SK-N-SH (cell line): ENCODE results near the gene PSMB5. TPM values are rescaled to one million over a fixed set of nuclear protein-coding genes. Genes with fewer than 3 reads are reported as not detected.

Experiments
- CTCF ChIA-PET: fragments of 300-600, 350-600 bp; formaldehyde crosslinking; extraction: SDS; loops from one replicate; lab custom pipeline; 2021; lab: Yijun Ruan, JAX
- POLR2A ChIA-PET: fragments of 350-600 bp; sonication (Branson Sonifier 250); formaldehyde crosslinking; extraction: SDS; loops from one replicate; lab custom pipeline; 2020; ENCODE audit warnings: antibody characterized with exemption, inconsistent platforms; lab: Yijun Ruan, JAX
- DNase-seq: peaks from one replicate; pipeline ENCODE4 v3.0.0; 2012
- H2AFZ ChIP-seq: fragments of 200-600 bp; sonication (generic); 2 replicates; pipeline ENCODE4 v1.8.1; 2016; ENCODE audit warnings: antibody characterized with exemption, mild to moderate bottlenecking, low read depth
- H3F3A ChIP-seq: fragments of 200-600 bp; sonication (generic); replicated peaks from 2 replicates; pipeline ENCODE3; 2016; ENCODE audit warnings: antibody characterized with exemption, mild to moderate bottlenecking; ENCODE audit not compliant: insufficient read depth
- H3K27ac ChIP-seq, 2 experiments: fragments of 200-500 bp in 1 of 2; fragments of 200-600 bp in 1 of 2; sonication (Bioruptor generic) in 1 of 2; sonication (generic), shearing (Covaris generic) in 1 of 2; 2 replicates each; pipeline versions ENCODE4 v1.5.1 to v1.6.1; 2014 to 2016; ENCODE audit warnings: low read depth in 2 of 2, inconsistent platforms in 1 of 2, low read length in 1 of 2, mild to moderate bottlenecking in 1 of 2, mixed read lengths in 1 of 2
- H3K27me3 ChIP-seq: fragments of 200-600 bp; sonication (generic), shearing (Covaris generic); 2 replicates; pipeline ENCODE4 v1.6.1; 2016; ENCODE audit warnings: mixed run types; ENCODE audit not compliant: insufficient read depth
- H3K36me3 ChIP-seq, 2 experiments: fragments of 200-500 bp in 1 of 2; fragments of 200-600 bp in 1 of 2; sonication (Bioruptor generic) in 1 of 2; sonication (generic) in 1 of 2; replicated peaks in 1 of 2; 2 replicates each; pipeline versions ENCODE3 to v1.5.1; 2014 to 2016; ENCODE audit warnings: low read length in 1 of 2, mild to moderate bottlenecking in 1 of 2; ENCODE audit not compliant: insufficient read depth in 2 of 2, control insufficient read depth in 1 of 2
- H3K4me1 ChIP-seq, 2 experiments: fragments of 200-500 bp in 1 of 2; fragments of 200-600 bp in 1 of 2; sonication (Bioruptor generic) in 1 of 2; sonication (generic), shearing (Covaris generic) in 1 of 2; 2 replicates each; pipeline versions ENCODE4 v1.5.1 to v1.6.1; 2014 to 2016; ENCODE audit warnings: low read depth in 1 of 2, low read length in 1 of 2, mixed run types in 1 of 2; ENCODE audit not compliant: insufficient read depth in 2 of 2, control insufficient read depth in 1 of 2
- H3K4me2 ChIP-seq: fragments of 200-600 bp; sonication (generic), shearing (Covaris generic); 2 replicates; pipeline ENCODE4 v1.6.1; 2017; ENCODE audit warnings: mixed run types
- H3K4me3 ChIP-seq, 2 experiments: fragments of 200-500 bp in 1 of 2; fragments of 200-600 bp in 1 of 2; sonication (Bioruptor generic) in 1 of 2; sonication (generic), shearing (Covaris generic) in 1 of 2; 2 replicates each; pipeline versions ENCODE4 v1.5.1 to v1.8.1; 2014 to 2016; ENCODE audit warnings: low read depth in 2 of 2, inconsistent platforms in 1 of 2, low read length in 1 of 2, mild to moderate bottlenecking in 1 of 2, mixed read lengths in 1 of 2, moderate library complexity in 1 of 2
- H3K79me2 ChIP-seq: fragments of 200-600 bp; sonication (generic); 2 replicates; pipeline ENCODE4 v1.8.1; 2017; ENCODE audit warnings: mild to moderate bottlenecking; ENCODE audit not compliant: insufficient read depth
- H3K9ac ChIP-seq: fragments of 200-600 bp; sonication (generic); 2 replicates; pipeline ENCODE4 v1.6.1; 2017; ENCODE audit warnings: mixed run types
- H3K9me2 ChIP-seq: fragments of 200-600 bp; sonication (generic); 2 replicates; pipeline ENCODE4 v1.6.1; 2017; ENCODE audit warnings: mixed run types
- H3K9me3 ChIP-seq: fragments of 200-600 bp; sonication (generic); 2 replicates; pipeline ENCODE4 v1.6.1; 2017; ENCODE audit warnings: mixed run types, mild to moderate bottlenecking, moderate library complexity
- H4K20me1 ChIP-seq: fragments of 200-600 bp; sonication (generic); 2 replicates; pipeline ENCODE4 v1.6.1; 2017; ENCODE audit warnings: mild to moderate bottlenecking, mixed run types; ENCODE audit not compliant: insufficient read depth
- CHD2 ChIP-seq: fragments of 150-350 bp; IDR thresholded peaks from 2 replicates; pipeline ENCODE4 v1.6.1; 2018; ENCODE audit warnings: low read length; ENCODE audit not compliant: partially characterized antibody
- ELF1 ChIP-seq: IDR thresholded peaks from 2 replicates; pipeline ENCODE4 v1.4.0; 2012
- EZH2phosphoT487 ChIP-seq: fragments of 200-600 bp; sonication (generic); IDR thresholded peaks from 2 replicates; pipeline ENCODE4 v1.6.1; 2017; ENCODE audit warnings: low read depth, mixed run types, mild to moderate bottlenecking, antibody characterized with exemption, moderate library complexity, borderline replicate concordance
- GABPA ChIP-seq: IDR thresholded peaks from 2 replicates; pipeline ENCODE4 v1.4.0; 2012; ENCODE audit warnings: low read depth, mild to moderate bottlenecking
- NRF1 ChIP-seq: IDR thresholded peaks from 2 replicates; pipeline ENCODE4 v1.6.1; 2012; ENCODE audit warnings: low read depth, mild to moderate bottlenecking, low read length
- POLR2AphosphoS5 ChIP-seq: IDR thresholded peaks from 2 replicates; pipeline ENCODE4 v1.6.1; 2012; ENCODE audit warnings: low read depth, low read length
- RAD21 ChIP-seq: IDR thresholded peaks from 2 replicates; pipeline ENCODE4 v1.6.1; 2012; ENCODE audit warnings: mild to moderate bottlenecking, low read length
- RXRA ChIP-seq: IDR thresholded peaks from 2 replicates; pipeline ENCODE4 v1.4.0; 2012; ENCODE audit warnings: low read depth, mild to moderate bottlenecking, borderline replicate concordance
- SIN3A ChIP-seq: IDR thresholded peaks from 2 replicates; pipeline ENCODE4 v1.6.1; 2012; ENCODE audit warnings: low read depth, mild to moderate bottlenecking, low read length, moderate library complexity, borderline replicate concordance
- TAF1 ChIP-seq: IDR thresholded peaks from 2 replicates; pipeline ENCODE4 v1.6.1; 2012; ENCODE audit warnings: low read depth, mild to moderate bottlenecking, low read length, moderate library complexity, borderline replicate concordance
- TCF12 ChIP-seq: IDR thresholded peaks from 2 replicates; pipeline ENCODE4 v1.4.0; 2012
- WGBS: methylation state at CpG from one replicate; pipeline ENCODE4 v1.1.6; 2017; ENCODE audit warnings: low lambda C conversion rate; 5-methylcytosine and 5-hydroxymethylcytosine counted together
- polyA plus RNA-seq, 3 experiments: library from polyadenylated mRNA; depleted of rRNA; stranded (reverse); fragments of >200 nt; gene quantifications; 2 replicates each; pipeline ENCODE4 v1.2.3, GENCODE V29; 2012
- TF ChIP-seq, protein P1 (sequence below): IDR thresholded peaks from 2 replicates; pipeline ENCODE4; 2012
- TF ChIP-seq, protein P2 (sequence below): fragments of 150-350 bp; IDR thresholded peaks from 2 replicates; pipeline ENCODE4 v1.6.1; 2016; ENCODE audit warnings: mild to moderate bottlenecking, low read depth, low read length
- TF ChIP-seq, protein P3 (sequence below): IDR thresholded peaks from 2 replicates; pipeline ENCODE4 v1.4.0; 2012; ENCODE audit warnings: low read depth, borderline replicate concordance
- TF ChIP-seq, protein P4 (sequence below): fragments of 200-600 bp; sonication (generic); IDR thresholded peaks from 2 replicates; pipeline ENCODE4 v1.6.1; 2017; ENCODE audit warnings: antibody characterized with exemption, mild to moderate bottlenecking, moderate library complexity
- TF ChIP-seq, protein P5 (sequence below): IDR thresholded peaks from 2 replicates; pipeline ENCODE4 v1.4.0; 2012; ENCODE audit warnings: low read depth, borderline replicate concordance
- TF ChIP-seq, protein P6 (sequence below): IDR thresholded peaks from 2 replicates; pipeline ENCODE4 v1.4.0; 2012; ENCODE audit warnings: low read depth

Gene PSMB5
- polyA plus RNA-seq, 1 of the 3 experiments (the other 2 are of a cell fraction), result 337 TPM

DNA sequence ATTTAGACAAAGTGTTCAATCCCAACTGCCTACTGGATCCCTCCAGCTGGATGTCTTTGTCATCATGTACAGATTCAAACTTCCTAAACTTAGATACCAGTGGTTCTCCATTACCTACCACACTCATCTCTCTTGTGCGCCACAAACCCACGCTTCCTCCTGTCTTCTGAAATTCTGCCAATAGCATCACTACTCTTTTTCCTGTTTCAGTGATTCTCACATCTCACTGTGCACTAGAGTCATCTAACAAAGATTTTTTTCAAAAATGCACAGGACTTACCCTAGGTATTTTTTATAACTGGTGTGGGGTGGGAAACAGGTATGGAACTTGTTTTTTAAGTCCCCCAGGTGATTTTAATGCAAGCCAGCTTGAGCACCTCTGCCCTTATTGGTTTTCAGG is 5.9 kb downstream of the PSMB5 start (continued):
- TF ChIP-seq, protein P1, sequence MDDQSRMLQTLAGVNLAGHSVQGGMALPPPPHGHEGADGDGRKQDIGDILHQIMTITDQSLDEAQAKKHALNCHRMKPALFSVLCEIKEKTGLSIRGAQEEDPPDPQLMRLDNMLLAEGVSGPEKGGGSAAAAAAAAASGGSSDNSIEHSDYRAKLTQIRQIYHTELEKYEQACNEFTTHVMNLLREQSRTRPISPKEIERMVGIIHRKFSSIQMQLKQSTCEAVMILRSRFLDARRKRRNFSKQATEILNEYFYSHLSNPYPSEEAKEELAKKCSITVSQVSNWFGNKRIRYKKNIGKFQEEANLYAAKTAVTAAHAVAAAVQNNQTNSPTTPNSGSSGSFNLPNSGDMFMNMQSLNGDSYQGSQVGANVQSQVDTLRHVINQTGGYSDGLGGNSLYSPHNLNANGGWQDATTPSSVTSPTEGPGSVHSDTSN, result no peak
- no peak for TF ChIP-seq ELF1
- TF ChIP-seq, protein P2, sequence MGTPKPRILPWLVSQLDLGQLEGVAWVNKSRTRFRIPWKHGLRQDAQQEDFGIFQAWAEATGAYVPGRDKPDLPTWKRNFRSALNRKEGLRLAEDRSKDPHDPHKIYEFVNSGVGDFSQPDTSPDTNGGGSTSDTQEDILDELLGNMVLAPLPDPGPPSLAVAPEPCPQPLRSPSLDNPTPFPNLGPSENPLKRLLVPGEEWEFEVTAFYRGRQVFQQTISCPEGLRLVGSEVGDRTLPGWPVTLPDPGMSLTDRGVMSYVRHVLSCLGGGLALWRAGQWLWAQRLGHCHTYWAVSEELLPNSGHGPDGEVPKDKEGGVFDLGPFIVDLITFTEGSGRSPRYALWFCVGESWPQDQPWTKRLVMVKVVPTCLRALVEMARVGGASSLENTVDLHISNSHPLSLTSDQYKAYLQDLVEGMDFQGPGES, result no peak
- no peak for TF ChIP-seq GABPA
- no peak for TF ChIP-seq EZH2phosphoT487

DNA sequence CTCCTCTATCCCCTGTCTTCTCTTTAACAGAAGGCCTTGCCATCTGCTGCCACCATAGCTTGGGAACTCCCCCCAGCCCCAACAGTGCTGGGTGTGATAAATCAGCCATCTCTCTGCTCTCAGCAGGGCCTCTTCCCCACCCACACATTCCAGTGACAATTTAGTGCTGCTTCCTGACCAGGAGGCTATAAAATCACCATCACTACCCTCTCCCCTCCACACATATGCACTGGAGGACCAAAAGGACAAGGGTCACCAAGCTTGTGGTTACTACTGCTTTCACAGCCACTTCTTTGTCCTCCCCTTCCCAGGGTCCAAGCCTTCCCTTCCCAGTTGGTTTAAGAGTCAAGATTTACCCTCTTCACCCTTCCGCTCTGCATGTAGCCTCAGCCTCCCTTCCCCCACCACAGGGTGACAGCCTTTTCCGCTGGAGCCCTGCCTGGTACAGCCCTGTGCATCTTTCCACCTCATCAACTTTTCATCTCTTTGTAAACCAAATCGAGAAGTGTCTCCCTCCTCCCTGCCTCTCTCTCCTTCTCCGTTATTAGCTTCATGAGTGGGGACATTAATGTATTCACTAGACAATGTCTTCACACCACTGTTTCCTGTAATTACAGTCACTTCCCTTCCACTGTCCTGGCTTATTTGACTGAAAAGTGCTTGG is 9.4 kb downstream of the PSMB5 start:
- Histone ChIP-seq H3K9ac (no peak overlapping the region), H3K79me2 (peaks cover 24% of the 10 kb centered on the region), H3K36me3 (peaks cover 22 to 31% of the 10 kb centered on the region in 2 experiments), H4K20me1 (no peaks in the 10 kb centered on the region), H3K9me3 (no peaks in the 10 kb centered on the region), H2AFZ (no peak overlapping the region), H3K9me2 (no peaks in the 10 kb centered on the region), H3K27ac (no peak overlapping the region), H3K4me3 (no peak overlapping the region), H3K4me2 (no peak overlapping the region), H3F3A (peaks cover 15% of the 10 kb centered on the region), H3K27me3 (no peaks in the 10 kb centered on the region), H3K4me1 (peaks cover 4 to 12% of the 10 kb centered on the region in 2 experiments; a peak in 2 of 4 replicates)
- CTCF ChIA-PET, result interaction anchor here (0.8 to 4.7 kb wide), 8 partner anchors 9 to 52 kb away, joined by 3 to 27 read pairs (median 4); partner anchors contain the start of gene CDH24
- 94% methylated on average over 4 of the region's 4 CpGs for WGBS
- POLR2A ChIA-PET, result interaction anchor here (1.2 kb wide), 1 partner anchor 19 kb away, joined by 5 read pairs; no protein-coding TSS in a partner anchor
- no peak for TF ChIP-seq NRF1
- 0 out of 2 replicates have a peak, but pooled peaks have one; percentile 15 for TF ChIP-seq POLR2AphosphoS5
- no peak for DNase-seq

DNA sequence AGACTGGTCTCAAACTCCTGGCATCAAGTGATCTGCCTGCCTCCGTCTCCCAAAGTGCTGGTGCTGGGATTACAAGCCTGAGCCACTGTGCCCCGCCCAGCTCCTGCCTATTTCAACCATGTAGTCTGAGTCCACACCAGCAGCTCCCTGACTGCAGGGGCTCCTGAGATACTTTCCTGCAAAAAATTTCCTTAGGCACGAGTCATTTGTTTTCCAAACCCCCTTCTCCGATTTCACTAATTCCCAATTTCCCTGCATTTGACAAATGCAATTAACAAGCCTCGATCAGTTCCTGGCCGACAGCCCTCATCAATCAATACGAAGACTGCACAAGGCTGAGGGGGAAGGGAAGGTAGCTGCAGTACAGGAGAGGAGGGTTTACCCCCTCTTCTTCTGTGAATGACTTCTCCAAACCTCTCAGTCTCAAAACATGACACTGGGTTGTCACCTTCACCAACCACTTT is 10.1 kb downstream of the PSMB5 start:
- ChIA-PET POLR2A (interaction anchor here (1.1 to 1.9 kb wide), 3 partner anchors 9 to 20 kb away, joined by 3 to 5 read pairs (median 5); no protein-coding TSS in a partner anchor), CTCF (interaction anchor here (0.8 to 4.7 kb wide), 12 partner anchors 8 to 53 kb away, joined by 3 to 27 read pairs (median 4); partner anchors contain the start of genes AJUBA and CDH24)
- no peaks in the 10 kb centered on the region for H3K27me3 ChIP-seq
- WGBS, result 92% methylated on average over 7 of the region's 7 CpGs
- no peaks in the 10 kb centered on the region for H4K20me1 ChIP-seq
- no peak overlapping the region for H2AFZ ChIP-seq
- peaks cover 4 to 12% of the 10 kb centered on the region in 2 experiments; a peak in 2 of 4 replicates for H3K4me1 ChIP-seq
- TF ChIP-seq RAD21 (no peak), TCF12 (no peak), TAF1 (no peak), SIN3A (no peak), EZH2phosphoT487 (no peak), RXRA (no peak), CHD2 (no peak)
- TF ChIP-seq, protein P3, sequence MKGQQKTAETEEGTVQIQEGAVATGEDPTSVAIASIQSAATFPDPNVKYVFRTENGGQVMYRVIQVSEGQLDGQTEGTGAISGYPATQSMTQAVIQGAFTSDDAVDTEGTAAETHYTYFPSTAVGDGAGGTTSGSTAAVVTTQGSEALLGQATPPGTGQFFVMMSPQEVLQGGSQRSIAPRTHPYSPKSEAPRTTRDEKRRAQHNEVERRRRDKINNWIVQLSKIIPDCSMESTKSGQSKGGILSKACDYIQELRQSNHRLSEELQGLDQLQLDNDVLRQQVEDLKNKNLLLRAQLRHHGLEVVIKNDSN, result no peak
- TF ChIP-seq, protein P4, sequence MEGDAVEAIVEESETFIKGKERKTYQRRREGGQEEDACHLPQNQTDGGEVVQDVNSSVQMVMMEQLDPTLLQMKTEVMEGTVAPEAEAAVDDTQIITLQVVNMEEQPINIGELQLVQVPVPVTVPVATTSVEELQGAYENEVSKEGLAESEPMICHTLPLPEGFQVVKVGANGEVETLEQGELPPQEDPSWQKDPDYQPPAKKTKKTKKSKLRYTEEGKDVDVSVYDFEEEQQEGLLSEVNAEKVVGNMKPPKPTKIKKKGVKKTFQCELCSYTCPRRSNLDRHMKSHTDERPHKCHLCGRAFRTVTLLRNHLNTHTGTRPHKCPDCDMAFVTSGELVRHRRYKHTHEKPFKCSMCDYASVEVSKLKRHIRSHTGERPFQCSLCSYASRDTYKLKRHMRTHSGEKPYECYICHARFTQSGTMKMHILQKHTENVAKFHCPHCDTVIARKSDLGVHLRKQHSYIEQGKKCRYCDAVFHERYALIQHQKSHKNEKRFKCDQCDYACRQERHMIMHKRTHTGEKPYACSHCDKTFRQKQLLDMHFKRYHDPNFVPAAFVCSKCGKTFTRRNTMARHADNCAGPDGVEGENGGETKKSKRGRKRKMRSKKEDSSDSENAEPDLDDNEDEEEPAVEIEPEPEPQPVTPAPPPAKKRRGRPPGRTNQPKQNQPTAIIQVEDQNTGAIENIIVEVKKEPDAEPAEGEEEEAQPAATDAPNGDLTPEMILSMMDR, result no peak
- TF ChIP-seq, protein P5, sequence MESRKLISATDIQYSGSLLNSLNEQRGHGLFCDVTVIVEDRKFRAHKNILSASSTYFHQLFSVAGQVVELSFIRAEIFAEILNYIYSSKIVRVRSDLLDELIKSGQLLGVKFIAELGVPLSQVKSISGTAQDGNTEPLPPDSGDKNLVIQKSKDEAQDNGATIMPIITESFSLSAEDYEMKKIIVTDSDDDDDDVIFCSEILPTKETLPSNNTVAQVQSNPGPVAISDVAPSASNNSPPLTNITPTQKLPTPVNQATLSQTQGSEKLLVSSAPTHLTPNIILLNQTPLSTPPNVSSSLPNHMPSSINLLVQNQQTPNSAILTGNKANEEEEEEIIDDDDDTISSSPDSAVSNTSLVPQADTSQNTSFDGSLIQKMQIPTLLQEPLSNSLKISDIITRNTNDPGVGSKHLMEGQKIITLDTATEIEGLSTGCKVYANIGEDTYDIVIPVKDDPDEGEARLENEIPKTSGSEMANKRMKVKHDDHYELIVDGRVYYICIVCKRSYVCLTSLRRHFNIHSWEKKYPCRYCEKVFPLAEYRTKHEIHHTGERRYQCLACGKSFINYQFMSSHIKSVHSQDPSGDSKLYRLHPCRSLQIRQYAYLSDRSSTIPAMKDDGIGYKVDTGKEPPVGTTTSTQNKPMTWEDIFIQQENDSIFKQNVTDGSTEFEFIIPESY, result no peak
- TF ChIP-seq, protein P6, sequence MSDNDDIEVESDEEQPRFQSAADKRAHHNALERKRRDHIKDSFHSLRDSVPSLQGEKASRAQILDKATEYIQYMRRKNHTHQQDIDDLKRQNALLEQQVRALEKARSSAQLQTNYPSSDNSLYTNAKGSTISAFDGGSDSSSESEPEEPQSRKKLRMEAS, result no peak
- TF ChIP-seq, all 33 proteins: peak for 0
- Histone ChIP-seq H3K36me3 (peaks cover 22 to 31% of the 10 kb centered on the region in 2 experiments), H3K9ac (no peak overlapping the region), H3K9me2 (no peaks in the 10 kb centered on the region), H3K27ac (no peak overlapping the region), H3F3A (peaks cover 15% of the 10 kb centered on the region), H3K79me2 (peaks cover 20% of the 10 kb centered on the region), H3K4me3 (no peak overlapping the region), H3K9me3 (no peaks in the 10 kb centered on the region), H3K4me2 (no peak overlapping the region)
- DNase-seq, result no peak
